HT-29 (cell line): ENCODE measurements around the gene MYO3B. TPM values are rescaled to one million over a fixed set of nuclear protein-coding genes. Genes with fewer than 3 reads are reported as not detected.

Experiments
- DNase-seq: peaks from one replicate; pipeline ENCODE4 v3.0.0-alpha.2; 2015; ENCODE audit warnings: low spot score
- total RNA-seq: library from RNA; depleted of rRNA; stranded (reverse); fragments of >200 nt; shearing (Covaris generic); gene quantifications from 2 replicates; pipeline ENCODE4 v1.2.3, GENCODE V29; 2014

The MYO3B gene
- total RNA-seq, 1 experiment from 2014 or later, result not detected

DNA sequence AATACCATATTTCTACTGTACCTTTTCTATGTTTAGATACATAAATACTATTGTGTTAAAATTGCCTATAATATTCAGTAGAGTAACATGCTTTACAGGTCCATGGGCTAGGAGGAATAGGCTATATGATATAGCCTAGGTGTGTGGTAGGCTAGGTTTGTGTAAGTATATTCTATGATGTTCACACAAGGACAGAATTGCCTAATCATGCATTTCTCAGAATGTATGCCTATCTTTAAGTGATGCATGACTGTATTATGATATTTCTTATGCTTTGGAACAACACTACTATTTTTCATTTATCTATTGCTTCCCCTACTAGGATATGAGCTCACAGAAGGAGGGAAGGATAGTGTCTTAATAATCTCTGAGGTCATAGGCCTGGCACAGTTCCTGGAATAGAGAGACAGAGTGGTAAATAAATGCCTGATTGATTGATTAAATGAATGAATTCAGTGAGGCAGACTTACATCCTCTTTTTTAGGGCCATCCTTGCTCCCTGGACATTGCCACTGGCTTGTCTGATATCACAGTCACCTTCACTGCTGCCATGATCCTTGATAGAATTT lies 121.0 kb downstream of the MYO3B start:
- DNase-seq, result no peak

DNA sequence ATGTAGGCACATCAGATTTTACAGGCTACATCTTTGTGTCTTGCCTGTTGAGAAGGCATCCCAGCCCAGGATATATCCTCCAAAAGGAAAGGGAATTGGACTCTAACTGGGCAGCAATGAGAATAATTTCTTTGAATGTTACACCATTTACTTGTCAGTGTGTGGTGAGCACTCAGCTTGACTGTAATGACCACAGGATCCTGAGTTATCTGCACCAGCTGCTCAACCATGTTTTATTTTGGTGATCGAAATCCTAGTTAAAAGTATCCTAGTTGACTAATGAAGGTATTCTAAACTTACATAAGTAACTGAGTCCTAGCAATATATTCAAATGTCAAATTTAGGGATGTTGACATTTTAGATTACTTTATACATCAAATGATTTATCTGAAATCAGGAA lies 123.0 kb downstream of the MYO3B start:
- DNase-seq, result no peak

DNA sequence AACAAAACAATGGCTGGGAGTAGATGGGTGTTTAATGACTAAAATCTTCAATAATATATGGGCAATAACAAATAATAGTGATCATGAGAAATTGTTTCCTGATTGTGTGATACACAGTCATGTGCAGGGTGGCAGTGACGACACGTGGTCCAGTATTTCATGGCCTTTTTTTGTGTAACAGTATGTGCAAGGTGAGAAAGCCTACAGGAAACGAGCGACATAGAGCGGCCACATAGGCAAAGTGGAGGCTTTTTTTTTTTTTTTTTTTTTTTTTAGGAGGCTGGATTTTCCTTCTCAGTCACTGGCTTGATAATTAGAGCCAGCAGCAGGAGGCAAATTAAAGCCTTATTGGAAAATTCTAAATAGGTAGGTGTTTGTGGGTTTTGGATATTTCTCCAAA lies 123.7 kb downstream of the MYO3B start:
- DNase-seq, result no peak

DNA sequence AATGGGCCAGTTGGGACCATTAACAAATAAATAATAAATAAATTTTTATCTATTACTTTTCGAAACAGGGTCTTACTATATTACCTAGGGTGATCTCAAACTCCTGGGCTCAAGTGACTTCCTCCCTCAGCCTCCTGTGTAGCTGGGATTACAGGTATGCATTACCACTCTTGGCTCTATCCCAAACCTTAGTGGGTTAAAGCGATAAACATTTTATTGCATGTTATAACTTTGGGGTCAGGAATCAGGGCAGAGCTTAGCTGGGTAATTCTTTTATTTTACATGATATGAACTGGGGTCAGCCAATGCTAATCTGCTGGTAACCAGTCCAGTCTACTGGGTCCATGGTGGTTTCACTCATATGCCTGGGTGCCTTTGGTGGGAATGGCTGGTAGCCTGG lies 127.8 kb downstream of the MYO3B start:
- DNase-seq, result peak; percentile 16

DNA sequence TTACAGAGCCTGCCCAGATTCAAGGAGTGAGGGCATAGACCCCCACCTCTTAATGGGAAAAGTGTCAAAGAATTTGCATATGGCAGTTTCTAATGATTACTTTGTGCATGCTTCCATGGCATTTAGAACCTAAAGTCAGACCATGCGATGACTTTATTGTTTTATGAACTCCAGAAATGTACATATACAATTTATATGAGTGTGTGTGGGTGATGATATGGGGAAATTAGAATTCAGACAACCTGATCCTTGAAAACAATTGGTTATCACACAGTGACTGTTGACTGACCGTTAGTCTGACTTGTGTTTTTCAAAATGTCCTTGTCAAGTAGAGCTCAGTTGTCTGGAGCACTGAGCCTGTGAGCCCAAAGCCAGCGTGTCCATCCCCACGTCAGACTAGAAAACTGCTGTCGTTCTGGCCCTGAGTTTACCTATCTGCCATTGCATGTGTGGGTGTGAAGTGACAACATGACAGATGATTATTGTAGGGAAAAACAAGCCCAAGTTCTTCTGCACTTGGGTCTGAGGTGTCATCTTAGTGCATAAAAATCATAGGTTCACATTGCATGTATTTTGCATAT lies 128.4 kb downstream of the MYO3B start:
- no peak for DNase-seq

DNA sequence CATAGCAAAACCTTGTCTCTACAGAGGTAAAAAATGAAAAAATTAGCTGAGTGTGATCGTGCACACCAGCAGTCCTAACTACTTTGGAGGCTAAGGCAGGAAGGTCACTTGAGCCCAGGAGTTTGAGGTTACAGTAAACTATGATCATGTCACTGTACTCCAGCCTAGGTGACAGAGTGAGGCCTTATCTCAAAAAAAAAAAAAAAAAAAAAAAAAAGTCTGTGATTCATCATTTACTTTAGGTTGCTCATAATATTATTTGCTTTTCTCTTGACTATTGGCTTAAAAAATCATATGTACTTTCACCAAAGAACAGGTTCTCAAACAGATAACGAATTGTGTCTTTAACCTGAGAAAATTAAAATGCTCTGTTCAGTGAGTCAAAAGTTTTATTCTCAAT lies 129.1 kb downstream of the MYO3B start:
- DNase-seq, result no peak

DNA sequence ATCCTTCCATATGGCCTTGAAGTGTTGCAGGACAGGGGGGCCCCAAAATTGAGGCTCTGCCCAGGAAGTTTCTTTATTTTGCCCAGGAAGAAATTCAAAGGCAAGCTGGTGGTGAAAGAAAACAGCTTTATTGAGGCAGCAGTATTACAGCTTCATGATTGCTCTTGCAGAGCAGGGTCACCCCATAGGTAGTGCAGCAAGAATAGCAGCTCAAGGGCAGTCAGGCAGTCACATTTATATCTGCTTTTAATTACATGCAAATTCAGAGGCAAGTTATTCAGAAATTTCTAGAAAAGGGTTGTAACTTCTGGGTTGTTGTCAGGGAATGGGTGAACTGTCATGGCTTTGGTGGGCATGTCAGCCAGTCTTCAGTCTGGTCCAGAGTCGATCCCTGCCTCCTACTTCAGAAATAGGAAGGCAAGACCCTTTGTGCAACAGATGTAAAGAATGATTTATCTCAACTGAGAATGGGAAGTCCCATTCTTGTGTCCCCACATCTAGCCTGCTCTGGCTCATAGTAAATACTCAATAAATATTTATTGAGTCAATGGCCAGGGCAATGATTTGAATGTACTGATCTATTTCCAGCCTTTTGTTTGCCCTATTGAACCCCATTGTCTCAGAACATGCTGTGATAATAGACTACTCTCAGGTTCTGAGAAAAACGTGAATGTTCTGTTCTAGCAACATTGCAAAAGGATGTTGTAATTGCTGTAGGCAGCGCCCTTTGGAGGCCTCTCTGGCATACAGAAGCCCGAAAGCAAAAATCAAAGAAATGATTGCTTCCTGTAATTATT lies 129.8 kb downstream of the MYO3B start:
- DNase-seq, result no peak

DNA sequence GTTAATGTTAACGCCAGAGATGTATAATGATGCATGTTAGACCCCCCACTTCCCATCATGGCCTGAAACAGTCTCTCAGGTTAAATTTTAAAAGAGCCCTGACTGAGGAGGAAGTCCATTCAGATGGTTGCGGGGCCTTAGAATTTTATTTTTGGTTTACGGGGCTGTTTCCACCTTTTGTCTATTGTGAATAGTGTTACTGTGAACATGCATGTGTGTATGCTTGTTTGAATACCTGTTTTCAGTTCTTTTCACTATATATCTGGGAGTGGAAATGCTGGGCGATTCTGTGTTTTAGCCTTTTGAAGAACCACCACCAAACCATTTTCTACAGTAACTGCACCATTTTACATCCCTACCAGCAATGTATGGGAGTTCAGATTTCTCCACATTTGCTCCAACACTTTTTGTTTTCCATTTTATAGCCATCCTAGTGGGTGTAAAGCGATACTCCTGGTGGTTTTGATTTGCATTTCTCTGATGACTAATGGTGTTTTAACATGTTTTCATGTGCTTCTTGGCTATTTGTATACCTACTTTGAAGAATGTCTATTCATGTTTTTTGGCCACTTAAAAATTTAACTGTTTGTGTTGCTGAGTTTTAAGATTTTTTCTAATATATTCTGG lies 133.0 kb downstream of the MYO3B start:
- DNase-seq, result no peak

DNA sequence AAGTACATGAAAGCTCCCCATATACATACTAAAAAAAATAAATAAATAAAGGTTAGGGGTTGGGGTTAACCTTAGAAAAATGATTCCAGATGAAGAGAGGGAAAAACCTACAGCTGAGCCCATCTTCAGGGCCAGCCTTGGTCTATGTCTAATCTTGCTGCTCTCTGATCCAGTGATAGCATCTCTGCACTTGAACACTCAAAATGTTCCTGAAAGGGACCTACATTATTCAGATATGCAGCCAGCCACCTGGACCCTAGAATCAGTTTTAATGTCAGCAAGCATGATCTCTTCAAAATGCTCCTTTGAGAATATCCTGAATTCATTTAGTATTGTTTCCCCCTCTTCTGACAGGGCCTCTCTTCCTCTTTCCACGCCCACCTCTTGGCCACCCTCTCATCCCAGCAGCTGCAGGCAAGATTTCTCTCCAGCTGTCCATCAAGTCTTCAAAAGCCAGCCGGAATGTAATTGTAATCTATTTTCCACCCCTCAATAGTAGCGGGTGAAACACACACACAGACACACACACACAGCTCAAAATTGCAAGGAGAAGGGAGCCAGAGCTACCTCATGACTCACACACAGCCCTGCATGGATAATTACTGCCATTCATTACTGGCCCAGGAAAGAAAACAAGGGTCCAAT lies 135.5 kb downstream of the MYO3B start:
- no peak for DNase-seq

DNA sequence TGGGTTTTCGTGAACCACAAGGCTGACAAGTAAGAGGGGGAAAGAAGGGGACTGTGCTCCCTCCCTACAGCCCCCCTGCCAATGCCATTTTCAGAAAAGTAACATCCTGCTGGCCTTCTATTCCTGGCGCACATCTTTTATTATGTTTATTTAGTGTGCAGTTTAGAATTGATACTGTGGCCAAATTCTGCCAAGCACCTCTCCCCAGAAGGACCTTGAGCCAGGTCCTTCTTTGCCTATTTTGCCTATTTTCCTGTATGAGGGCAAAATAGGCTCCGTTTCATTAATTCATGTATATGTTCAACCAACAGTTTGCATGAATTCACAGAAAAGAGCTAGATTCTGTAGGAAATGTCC lies 136.0 kb downstream of the MYO3B start:
- no peak for DNase-seq

DNA sequence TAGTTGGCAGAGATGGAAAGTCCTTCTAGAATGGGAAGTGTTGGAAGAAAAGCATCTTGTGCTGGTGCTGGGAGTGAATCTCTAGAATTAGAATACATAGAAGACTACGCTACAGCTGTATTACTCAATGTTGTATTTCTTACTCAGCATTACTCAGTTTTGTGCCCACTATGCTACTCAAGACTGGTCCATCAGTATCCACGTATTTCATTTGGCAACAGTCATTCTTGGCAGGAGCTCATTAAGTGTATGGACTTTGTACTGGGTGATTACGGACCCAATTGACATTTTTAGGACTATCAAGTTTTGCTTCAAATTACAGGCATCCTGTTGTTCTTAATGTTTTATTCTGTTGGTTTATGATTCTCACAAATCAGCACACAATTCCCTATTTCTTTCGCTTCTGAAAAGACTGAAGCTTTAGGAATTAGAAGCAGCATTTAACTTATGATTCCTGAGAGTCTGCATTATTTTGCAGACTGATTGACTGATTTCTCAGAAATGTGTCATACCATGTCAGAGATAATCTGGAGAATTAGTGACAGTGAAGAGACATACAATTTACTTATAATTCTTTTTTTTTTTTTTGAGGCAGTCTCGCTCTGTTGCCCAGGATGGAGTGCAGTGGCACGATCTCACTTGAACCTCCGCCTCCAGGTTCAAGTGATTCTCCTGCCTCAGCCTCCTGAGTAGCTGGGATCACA lies 136.9 kb downstream of the MYO3B start:
- DNase-seq, result no peak

DNA sequence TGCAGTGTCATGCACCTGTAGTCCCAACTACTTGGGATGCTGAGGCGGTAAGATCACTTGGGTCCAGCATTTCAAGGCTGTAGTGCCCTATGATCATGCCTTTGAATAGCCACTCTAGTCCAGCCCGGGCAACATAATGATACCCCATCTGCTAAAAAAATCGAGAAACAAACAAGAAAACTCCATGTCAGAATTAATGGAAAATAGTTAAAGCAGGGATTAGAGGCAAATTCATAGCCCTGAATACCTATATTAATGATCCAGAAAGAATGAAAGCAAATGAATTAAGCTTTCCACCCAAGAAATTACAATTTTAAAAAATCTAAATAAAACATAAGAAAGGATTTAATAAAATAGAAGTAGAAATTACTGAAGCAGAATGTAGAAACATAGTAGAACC lies 143.0 kb downstream of the MYO3B start:
- no peak for DNase-seq

DNA sequence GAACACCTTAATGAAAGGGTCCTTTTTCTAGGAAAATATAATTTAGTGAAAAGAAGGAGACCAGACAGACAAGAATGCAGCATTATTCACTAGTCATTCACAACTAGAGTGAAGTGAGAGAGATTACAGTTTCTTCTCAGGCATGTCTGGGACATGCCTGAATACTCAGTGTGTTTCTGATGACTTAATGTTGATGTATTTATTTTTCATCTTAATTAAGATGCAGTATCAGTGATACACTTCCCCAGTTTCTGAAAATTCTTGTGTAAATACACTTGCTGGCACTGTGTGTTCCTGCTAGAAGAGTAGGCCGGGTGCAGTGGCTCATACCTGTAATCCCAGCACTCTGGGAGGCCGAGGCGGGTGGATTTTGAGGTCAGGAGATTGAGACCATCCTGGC lies 143.6 kb downstream of the MYO3B start:
- DNase-seq, result no peak

DNA sequence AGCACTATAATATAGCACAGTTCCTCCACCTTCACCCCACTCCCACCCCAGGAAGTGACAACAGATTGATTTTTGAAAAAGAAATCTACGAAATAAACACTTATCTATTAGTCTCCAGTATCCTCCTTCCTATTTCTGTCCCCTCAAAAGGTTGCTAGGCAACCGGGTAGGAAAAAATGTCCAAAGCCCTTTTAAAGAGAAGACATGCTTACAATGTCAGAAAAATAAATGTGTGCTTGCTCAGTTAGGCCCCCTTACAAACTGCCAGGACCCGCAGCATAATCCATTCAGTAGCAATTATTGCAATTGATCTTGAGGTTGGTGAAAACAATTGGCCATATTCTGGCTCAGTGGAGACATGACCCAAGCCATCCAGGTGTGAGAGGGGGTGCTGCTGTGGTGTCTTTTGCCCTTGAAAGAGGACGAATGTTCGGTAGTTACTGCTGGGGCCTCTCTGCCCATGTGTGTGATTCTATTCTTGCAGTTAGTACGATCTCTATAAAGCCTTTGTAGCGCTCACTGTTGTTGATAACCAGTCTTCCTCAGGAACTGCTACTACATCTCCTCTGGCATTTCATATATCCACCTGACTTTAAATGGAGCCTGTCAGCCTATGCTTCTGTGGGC lies 144.3 kb downstream of the MYO3B start:
- no peak for DNase-seq

DNA sequence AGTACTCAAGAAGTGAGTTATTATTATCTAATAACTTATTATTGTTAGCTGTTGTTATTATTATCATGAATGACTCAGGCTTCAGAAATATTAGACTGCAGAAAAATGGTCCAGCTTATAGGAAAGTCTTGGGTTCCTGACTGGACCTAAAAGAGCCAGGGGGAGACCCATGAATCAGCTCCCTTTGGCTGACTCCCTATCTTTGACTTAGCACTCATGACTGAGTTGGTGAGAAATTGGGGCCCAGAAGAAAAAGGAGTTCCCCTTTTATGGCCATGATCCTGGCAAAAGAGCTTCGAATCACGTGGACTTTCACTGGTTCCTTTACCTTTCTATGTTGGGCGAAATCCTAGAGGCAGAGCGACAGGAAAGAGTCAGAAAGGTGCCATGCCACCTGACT lies 145.8 kb downstream of the MYO3B start:
- no peak for DNase-seq

DNA sequence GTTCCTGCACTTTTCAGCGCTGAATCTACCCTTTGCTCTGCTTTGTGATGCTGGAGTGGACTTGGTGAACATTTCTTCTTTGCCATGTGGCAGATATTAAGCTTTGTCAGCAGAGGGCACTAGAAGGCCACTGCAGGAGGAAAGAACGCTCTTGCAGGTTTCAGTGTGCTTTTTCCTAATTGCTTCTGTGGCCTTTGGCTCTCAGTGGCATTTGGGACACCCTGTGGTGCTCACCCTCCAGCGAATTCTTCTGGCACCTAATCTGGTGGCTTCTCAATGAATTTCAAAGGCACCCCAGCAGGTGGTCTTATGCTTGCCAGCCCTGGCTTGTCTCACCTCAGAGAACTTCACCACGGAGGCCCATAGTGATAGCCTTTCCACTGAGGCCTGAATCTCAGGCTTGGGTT lies 146.7 kb downstream of the MYO3B start:
- peak; percentile 59 for DNase-seq

DNA sequence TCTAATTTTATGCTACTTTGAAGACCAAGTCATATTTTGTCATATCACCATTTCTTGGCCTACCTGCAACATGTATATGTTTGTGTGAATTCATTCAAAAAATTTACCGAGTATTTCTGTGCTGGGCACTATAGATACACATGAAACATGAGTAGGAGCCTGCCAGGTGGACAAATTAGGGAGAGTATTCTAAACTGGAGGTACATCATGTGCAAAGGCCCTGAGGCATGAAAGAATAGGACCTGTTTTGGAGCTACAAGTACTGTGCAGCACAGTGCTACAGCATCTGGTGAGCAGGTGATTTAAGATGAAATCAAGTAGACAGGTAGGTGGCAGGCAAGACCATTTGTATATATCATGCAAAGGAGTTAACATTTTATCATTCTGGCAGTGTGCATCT lies 152.9 kb downstream of the MYO3B start:
- DNase-seq, result no peak

DNA sequence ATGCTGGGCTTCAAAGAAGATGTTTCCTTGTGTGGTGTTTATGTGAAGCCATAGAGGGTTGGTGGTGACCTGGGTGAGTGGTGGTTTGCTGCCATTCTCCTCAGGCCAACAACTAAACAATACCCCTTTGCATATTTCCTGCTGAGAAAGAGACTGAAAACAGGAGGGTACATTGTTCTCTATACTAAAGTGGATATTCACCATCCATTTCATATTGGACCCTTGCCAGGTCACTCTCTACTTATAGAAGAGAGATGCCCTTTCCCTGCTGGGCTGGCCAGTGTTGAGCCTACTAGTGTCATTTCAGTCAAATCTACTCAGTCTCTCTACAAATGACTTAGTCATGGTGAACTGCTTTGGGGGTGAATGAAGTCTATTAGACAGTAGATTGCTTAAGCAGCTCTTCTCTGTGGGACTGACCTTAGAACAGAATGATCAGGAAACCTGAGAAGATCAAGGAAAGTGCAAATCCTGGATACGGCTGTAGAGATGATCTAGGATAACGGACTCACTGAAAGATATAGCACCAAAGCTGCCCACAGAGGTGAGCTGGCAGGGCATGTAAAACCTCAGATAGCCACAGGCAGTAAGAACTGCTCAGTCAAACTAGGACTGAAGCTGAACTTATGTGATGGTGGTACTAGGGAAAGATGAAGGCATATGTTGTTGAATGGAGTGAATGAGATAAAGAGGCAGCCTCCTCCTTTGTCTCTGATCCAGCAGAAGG lies 154.9 kb downstream of the MYO3B start:
- DNase-seq, result no peak

DNA sequence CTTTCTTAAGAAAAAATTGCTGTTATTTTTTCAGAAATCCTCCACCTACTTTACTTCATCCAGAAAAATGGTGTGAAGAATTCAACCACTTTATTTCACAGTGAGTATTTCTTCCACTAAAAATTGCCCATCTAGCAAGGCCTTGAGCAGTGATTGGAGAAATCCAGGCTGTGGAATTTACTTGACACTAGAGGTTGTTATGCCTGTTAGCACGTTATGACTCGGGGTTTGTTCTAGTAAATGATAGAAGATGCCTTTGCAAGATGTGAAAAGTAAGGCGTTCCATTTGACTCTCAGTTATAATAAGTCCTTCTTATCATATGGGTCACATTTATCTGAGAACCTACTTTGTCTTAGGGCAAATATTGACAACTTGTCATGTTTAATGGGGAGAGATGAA lies 157.4 kb downstream of the MYO3B start:
- DNase-seq, result no peak

DNA sequence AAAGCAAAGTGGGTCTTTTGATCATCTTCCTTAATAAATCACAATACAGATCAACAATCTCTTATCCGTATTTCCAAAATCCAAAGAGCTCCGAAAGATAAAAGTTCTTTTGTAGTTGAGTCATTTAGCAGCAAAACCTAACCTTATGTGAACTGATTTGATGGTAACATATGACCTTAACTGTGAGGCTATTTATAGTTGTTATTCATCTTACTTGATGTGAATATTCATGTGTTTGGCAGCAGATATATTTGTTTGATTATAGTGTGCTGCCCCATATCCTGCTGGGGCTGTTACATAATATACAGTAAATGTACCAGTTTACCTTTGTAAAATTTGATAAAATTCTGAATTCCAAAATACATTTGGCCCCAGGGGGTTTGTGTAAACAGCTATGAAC lies 158.5 kb downstream of the MYO3B start:
- no peak for DNase-seq

DNA sequence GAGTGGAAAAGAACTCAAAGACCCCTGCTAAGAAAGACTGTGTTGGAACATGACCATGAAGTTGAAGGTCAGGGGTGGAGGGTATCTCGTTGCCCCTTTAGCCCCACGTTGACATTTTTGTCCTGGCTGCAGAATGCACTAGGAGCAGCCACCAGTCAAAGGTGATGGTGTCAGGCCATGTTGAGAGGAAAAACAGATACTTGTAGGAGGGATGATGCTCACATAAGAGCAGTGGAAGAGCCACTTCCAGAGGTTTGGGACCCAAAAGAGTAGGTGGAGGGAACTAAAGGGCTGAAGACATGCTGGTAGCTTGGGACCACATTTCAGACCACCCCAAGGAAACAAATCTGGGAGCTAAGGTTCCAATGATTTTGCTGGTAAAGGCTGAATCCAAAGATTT lies 159.0 kb downstream of the MYO3B start:
- DNase-seq, result no peak
